Peyer's patch (tissue), 4 donors: ENCODE data around the gene ARMH2.

Source experiments
- CTCF ChIP-seq, 6 experiments: fragments of 450-650 bp in 4 of 6; fragments of 200-600 bp in 2 of 6; sonication (generic) in 1 of 6; IDR thresholded peaks; one replicate each; pipeline ENCODE4 v1.5.1; 2017 to 2019; ENCODE audit warnings: antibody characterized with exemption in 6 of 6, mild to moderate bottlenecking in 3 of 6, moderate library complexity in 1 of 6
- POLR2A ChIP-seq, 2 donors: fragments of 450-650 bp; IDR thresholded peaks; one replicate each; pipeline ENCODE4 v1.5.1; 2017; ENCODE audit warnings: antibody characterized with exemption in 2 of 2, mild to moderate bottlenecking in 2 of 2, moderate library complexity in 2 of 2

GRCh38 chr6:24752917-24753492 is 45.7 kb downstream of the ARMH2 start:
- TF ChIP-seq CTCF (IDR thresholded peaks at IDR 0.05) (no peak), POLR2A (IDR thresholded peaks at IDR 0.05) (no peak)
